Skin of body (tissue), 2 donors: Measurements from ENCODE around the gene SLC9A3. TPM values are rescaled to one million over a fixed set of nuclear protein-coding genes. Genes with fewer than 3 reads are reported as not detected.
"Not testable (repeated sequence)": the region's sequence is repeated elsewhere in the genome, so short reads cannot be mapped to it uniquely, and the experiment has no call there.

ENCODE experiments used
- DNase-seq: peaks from one replicate; lab custom pipeline; 2025; lab: John Stamatoyannopoulos, UW
- total RNA-seq: library from RNA; depleted of rRNA; stranded (reverse); fragments of >200 nt; gene quantifications from one replicate; pipeline ENCODE4 v1.2.3, GENCODE V29; 2014

The SLC9A3 gene
- total RNA-seq, result 1.5 TPM

DNA sequence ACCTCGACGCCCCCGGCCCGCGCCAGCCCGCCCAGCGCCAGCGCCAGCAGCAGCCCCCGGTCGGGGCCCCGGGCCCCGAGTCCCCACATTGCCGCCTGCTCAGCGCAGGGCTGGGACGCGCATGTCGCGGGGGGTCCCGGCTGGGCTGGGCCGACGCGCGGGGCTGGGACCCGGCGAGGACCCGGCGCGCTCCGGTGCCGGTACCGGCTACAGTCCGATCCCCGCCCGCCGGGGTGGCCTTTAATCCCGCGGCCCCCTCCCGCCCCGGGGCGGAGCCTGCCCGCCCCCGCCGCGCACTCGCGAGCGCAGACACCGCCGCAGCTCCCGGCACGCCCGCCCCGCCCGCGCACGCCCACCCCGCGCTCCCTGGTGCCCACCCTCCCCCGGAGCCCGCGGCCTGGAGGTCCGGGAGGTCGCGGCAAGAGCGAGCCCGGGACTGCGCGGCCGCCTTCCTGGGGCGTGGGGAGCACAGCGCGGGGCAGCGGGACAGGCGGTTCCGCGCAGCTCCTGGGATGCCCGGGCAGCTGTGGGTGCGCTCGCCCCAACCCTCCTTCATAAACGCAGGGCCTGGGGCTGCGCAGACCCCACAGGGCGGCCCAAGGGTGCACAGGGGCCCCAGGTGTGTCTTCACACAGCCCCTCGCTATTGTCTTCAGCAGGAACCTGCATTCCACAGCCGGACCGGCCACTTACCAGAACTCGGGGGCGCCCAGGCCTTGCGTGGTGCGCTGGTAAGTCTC lies at the start of gene SLC9A3:
SLC9A3 (minus strand) TSS at position 216 of the 739 bp plus-strand sequence.
- no peak for DNase-seq

DNA sequence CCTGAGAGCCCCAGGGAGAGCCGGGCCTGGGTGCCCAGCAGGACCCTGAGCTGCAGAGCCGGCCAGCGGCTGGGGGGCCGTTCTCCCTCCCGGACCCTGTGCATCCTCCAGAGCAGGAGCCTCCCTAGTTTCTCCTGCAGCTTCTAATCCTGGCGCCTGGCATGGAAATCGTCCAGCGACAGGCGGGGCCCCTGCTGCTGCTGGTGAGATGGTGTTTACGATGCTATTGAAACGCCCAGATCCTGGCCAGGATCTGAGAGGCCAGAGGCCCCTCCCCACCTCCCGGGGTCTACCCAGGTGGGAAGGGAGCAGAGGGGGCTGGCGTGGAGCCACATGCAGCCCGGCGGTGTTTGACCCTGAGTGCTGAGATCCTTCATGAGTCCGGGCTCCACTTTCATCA lies 49.7 kb upstream of the SLC9A3 start:
- DNase-seq, result no peak

DNA sequence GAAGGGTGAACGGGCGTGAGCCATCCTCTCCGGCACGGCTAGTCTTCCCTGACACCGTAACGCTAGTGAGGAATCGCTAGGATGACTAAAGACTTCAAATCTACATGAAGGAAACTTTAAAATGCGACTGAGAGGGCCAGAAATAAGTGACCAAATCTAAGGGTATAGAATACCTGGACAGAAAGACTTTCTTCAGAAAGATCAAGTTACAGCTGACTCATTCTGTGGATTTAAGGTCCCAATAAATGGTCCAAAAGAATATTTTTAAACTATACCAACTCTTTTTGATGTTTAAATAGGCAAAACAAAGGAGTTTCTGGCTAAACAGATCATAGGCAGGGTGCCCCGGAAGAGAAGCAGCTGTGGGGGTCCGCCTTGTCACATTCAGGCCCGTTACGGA lies 49.0 kb upstream of the SLC9A3 start:
- DNase-seq, result no peak

DNA sequence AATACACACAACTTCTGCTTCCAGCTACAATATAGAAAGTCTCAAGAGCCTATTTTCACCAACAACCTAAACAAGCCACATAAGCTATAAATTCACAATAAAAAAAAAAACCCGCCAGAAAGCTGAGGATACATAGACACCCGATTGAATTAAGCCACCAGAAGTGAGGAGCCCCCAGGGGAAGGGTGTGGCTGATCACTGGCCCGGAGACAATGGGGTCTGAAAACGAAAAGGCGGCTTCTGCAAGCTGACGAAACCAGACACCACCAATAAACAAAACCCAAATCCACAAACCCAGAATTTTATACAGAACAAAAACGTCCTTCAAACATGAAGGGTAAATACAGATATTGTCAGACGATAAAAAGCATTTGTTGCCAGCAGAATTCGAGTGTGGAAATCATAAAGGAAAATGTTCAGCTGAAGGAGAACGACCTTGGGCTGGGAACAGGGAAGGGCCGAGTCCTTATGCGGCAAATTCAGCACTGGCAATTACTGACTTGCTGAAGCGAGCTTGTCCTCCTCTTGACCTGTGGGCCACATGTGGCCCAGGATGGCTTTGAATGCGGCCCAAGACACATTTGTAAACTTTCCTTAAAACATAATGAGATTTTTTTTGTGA lies 48.3 kb upstream of the SLC9A3 start:
- no peak for DNase-seq

DNA sequence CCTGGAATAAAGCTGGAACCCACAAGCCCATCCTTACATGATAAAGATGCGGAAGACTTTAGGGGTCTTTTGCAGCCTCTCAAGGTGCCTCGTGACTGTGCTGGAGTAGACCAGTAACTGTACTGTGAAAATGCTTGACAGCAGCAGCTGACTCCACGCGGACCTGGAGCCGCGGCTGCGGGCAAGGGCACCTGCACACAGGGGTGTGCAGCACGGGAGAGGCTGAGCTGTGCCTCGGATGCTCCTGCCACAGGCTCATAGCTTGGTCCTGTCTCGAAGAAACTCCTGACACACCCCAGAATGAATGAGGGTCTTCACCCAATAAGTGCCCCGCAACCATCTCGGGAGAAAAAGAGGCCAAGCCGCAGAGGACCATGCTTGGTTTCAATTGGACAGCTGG lies 47.5 kb upstream of the SLC9A3 start:
- DNase-seq, result no peak

DNA sequence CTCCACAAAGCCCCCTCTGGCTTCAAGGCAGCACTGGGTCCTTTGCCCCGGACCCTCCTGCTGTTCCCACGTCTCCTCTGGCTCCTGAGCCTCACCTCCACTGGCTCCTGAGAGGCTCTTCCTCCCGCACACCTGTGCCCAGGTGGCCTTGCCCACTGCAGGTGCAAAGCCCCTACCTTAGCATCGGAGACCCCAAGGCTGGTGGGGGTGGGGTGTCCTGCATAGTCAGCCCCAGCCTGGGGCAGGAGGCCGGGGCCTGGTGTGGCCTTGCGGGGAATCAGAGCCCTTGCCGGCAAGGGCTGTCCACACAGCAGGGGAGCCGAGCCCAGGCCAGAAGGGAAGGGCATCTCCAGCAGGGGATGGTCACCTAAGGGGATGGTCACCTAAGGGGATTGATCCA lies 46.6 kb upstream of the SLC9A3 start:
- DNase-seq, result no peak

DNA sequence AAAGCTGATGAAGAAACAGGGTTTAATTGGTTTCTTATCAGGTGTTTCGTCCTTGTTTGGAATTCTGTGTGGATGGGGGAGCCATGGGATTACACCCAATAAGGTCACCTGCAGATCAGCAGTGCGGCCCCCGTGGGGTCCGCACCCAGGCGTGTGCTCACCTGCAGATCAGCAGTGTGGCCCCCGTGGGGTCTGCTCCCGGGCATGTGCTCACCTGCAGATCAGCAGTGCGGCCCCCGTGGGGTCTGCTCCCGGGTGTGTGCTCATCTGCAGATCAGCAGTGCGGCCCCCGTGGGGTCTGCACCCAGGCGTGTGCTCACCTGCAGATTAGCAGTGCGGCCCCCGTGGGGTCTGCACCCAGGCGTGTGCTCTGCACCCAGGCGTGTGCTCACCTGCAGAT lies 46.2 kb upstream of the SLC9A3 start:
- DNase-seq, result no peak

DNA sequence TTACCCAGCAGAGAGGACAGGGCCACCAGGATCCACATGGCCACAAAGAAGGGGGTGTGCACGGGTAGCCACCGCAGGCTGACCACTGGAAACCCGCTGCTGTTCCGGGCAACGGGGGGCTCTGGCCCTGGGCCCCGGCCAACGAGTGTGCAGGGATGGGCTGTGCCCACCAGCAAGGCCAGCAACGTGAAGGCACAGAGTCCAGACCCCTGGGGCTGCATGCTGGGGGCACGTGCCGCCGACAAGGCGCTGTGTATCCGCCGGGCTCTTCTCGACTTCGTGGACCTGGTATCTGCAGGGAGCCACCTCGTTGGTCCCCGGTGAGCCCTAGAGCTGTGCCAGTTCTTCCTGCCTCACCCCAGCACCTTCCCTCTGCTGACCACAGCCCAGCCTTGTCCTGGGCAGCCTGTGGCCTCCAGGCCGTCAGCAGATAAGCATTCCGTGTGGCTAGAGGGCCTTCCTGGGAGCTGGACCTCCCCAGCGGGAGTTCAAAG lies 45.7 kb upstream of the SLC9A3 start:
- DNase-seq, result no peak

DNA sequence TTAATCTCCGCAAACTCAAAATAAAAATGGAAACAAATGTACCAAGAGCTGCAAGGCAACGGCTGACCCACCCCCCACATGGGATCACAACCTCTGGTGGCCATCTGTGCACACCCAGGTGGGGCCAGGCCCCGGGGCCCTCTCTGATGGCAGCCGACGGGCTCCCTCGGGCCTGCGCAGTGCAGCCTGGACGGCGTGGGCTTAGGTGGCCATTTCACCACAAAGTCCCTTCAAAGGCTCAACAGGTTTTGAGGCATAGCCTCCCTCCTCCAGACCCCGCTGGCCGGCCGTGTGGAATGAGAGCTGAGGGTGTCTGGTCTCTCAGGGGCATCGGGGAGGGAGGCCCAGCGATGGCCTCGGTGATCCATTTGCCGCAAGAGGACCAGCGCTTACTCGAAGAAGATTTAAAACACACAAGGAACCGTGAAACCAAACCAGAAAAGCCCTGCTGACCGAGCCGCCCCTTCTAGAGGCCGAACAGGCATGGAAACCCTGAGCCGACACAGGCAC lies 45.2 kb upstream of the SLC9A3 start:
- DNase-seq, result no peak

DNA sequence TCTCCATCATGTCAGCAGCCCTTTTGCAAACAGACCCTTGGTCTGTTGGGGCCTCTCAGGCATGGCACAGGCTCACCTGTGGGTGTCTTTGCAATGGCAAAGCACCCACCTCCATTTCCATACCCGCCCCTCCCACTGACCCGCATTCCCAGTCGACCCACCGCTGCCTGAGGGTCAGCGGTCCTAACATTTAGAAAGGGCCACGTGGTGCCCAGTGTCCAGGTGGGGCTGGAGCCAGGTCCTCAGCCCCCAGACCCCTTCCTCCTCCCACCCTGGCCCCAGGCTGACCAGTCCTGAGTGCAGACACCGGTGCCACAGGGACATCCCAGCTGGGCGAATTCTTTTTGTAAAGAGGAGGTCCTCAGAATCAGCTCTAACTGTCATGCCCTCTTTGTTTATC lies 44.6 kb upstream of the SLC9A3 start:
- DNase-seq, result no peak

DNA sequence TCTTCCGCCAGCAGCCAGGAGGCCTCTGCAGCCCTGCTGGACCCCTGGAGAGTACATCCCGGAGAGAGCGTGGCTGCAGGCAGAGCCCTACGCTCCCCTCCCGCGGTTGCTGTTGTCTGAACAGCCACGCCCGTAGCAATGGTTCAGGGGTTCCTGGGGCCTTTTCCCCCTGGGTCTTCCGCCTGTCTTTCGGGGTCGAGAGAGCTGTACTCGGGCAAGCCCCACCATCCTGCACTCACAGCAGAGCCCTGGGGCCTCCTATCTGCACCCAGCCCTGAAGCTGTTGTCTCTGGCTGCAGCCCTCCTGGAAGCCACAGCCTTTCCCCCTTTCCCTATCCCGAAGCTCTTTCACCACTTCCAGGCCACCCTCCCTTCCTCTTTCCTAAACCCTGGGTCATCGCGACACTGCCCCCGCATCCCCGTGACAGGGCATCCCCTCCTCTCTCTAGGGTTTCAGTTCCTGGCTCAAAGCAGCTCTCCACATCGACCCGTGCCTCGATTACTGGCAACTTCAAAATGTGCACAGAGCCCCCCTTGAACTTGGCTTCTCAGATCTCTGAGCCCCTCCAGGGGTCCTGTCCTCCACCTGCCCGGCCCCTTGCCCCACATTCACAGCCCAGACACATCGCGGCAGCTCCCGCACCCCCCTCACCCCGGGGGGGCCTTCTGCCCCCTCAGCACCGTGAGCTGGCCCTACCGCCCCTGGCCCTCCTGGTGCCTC lies 44.0 kb upstream of the SLC9A3 start:
- DNase-seq, result no peak

DNA sequence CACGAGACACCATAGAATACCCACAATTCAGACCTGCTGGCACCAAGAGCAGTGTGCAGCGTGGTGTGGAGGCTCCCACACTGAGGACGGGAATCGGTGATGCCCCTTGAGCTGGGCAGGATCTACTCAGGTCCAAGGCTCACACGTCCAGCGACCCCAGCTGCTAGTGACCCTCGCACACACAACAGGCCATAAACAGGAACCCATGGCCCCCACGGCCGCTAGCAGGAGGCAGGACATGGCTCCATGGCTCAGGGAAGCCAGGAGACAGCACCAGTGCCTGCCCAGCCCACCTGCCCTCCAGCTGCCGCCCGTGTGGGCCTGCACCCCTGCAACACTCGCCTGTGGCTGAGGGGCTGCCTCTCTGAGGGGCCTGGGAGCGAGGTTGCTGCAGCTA lies 43.4 kb upstream of the SLC9A3 start:
- no peak for DNase-seq

DNA sequence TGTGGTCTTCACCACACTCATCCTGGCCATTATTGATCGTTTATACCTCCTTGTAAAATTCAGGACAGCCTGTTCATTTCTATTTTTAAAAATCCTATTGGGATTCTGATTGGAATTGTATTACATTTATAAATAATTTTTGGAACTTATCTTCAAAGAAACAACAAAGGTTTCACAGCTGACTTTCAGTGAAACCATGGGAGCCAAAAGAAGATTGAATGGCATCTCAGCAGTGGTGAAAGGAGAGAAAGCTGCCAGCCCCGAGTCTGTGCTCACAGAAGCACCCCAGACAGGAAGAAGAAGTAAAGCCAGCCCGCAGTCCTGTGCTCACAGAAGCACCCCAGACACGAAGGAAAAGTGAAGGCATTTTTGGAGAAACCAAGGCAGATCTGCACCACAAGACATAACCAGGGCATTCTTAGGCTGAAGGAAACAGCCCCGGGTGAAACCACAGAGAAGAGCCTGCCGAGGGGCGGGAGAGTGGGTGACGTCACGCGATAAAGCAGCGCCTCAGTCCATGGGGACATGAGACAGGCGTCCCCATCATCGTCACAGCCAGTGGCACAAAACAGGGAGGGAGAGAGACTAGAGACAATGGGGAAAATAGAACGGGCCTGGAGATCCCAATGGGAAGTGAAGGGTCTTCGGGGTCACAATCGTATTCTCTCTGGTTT lies 42.5 kb upstream of the SLC9A3 start:
- DNase-seq, result no peak

DNA sequence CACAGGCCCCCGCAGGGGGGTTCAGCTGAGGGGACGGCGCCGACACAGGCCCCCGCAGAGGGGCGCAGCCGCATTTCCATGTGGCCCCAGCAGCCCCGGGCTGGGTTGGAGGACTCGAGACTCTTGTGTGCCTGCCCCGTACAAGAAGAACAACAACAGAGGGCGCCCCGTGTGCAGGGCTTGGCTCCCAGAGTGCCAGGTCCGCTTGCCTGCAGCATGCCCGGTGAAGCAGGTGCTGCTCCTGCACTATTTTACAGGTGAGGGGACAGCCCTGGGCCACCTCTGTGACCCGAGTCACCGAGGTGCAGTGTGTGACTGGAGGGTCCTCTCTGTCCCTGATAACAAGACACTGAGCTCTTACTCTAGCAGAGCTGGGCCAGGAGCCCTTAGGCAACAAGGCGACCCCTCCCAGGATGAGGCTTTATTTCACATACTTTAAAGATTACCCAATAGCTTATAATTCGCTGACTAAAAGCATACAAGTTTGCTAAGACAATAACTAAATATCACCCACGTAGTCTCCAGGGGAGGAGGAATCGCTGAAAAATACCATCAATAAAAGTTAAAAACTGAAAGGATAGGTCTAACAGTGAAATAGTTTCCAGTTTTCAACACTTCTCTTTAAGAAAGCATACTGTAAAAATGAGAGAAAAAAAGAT lies 41.7 kb upstream of the SLC9A3 start:
- DNase-seq, result peak; percentile 15

DNA sequence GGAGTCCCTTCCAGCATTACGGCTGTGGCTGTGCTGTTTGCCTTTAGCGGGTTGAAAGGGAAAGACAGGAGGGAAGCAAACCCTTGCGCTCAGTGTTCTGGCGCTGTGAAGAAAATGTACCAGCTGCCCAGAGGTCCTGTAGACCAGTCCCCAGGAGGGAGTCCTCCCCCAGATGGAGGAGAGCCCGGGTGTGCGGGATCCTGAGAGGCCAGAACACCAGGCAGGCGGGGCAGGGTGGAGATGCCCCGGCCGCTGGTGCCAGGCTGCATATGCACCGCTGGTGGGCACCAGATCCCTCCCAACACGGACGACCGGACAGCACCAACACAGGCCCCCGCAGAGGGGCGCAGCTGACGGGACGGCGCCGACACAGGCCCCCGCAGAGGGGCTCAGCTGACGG lies 37.2 kb upstream of the SLC9A3 start:
- DNase-seq, result no peak

DNA sequence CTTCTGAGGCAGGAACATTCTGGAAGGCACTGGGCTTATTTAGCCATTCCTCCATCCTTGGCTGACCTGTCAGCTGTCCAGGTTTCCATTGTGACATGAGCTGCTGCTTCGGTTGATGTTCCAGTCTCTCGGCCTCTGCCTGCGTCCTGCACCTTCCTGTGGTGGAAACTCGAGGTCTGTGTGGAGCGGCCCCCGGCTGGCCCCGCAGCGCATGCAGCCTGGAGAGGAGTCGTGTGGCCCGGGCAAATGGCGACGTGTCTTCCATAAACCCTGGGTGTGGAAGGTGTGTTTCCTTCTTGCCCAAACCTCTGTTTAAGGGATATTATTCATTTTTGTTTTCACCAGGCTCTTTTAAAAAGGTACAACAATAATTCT lies 36.5 kb upstream of the SLC9A3 start:
- DNase-seq, result no peak

DNA sequence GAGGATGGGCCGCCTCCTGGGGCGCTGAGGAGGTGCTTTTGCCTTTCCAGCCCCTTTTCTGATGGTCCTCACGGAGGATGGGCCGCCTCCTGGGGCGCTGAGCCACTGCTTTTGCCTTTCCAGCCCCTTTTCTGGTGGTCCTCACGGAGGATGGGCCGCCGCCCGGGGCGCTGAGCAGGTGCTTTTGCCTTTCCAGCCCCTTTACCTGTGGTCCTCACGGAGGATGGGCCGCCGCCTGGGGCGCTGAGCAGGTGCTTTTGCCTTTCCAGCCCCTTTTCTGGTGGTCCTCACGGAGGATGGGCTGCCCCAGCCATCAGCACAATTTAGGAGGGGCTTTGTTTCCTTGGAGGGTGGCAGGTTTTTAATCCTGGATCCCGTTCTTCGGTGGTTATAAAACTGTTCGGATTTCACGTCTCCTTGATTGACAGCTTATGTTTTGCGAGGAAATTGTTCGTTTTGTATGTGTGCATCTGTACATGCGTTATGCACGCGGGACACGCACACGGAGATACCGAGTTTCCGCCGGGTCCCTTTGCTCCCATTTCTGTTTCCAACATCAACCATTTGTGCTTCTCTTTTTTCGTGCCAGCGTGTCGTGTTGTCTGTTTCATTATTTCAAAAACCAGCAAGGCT lies 34.7 kb upstream of the SLC9A3 start:
- no peak for DNase-seq

DNA sequence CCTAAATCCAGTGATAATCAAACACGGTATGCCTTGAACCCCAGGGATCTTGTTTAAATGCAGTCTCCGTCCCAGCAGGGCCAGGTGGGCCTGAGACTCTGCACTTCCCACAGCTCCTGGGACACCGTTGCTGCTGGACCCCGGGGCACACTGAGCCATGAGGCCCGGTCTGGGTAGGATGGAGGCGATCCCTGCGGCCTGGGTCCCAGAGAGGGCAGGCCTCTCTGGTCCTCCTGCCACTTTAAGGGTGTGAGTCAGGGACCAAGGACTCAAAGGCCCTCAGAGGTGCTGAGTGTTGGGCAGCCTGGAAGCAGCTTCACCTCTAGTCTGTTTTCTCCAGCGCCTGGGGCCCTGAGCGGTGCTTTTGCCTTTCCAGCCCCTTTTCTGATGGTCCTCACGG lies 34.1 kb upstream of the SLC9A3 start:
- DNase-seq, result no peak

DNA sequence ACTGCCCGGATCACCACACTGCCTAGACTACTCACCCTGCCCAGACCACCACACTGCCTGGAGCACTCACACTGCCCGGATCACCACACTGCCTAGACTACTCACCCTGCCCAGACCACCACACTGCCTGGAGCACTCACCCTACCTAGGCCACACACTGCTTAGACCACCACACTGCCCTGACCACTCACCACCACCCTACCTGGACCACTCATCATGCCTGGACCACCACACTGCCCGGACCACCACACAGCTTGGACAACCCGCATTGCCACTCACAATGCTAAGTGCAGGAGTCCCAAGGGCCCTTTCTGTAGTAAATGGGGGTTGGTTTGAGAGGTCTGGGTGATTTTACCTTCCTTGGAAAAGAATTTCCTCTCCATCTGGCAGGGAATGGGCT lies 33.7 kb upstream of the SLC9A3 start:
- DNase-seq, result not testable (repeated sequence)

DNA sequence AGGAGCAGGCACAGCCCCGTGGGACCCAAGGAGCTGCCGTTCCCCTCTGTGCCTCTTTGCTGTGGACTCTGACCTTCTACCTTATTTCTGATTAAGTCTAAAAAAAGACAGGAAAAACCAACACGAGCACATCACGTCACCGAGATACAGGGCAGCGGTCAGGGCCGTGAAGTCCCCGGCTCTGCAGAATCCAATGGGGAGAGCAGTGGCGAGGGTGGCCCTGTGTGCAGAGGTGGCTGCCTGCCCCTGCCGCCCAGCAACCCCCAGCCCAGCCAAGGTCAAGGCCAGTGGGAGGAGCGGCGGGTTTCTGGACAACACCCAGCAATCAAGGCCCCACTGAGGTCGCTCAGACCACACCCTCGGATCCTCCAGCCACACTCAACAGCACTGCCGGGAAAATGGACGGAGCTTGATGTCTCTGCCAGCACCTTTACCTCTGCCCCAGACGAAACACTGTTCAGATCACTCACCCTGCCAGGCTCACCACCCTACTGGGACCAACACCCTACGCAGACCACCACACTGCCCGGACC lies 32.7 kb upstream of the SLC9A3 start:
- DNase-seq, result no peak
